Activated CD8-positive, alpha-beta memory T cell treated with anti-CD3 and anti-CD28 coated beads for 1 hour (primary cell): ENCODE measurements around the gene FLAD1.

Experiments used
- DNase-seq, 2 donors: peaks; one replicate each; pipeline ENCODE4 v3.0.0-alpha.2; 2020; ENCODE audit warnings: low read depth in 1 of 2; ENCODE audit errors: extremely low read depth in 1 of 2

The FLAD1 gene

GRCh38 chr1:154951901-154952657 is 31.1 kb upstream of the FLAD1 start:
- peak in 1 of 2 donors; percentile 32 for DNase-seq

GRCh38 chr1:154952664-154953063 is 30.5 kb upstream of the FLAD1 start:
- DNase-seq: no peak

GRCh38 chr1:154953611-154954038 is 29.5 kb upstream of the FLAD1 start:
- DNase-seq: no peak

GRCh38 chr1:154954541-154954940 is 28.6 kb upstream of the FLAD1 start:
- no peak for DNase-seq

GRCh38 chr1:154955039-154955717 is 28.0 kb upstream of the FLAD1 start:
- DNase-seq: peak; percentile 78 to 92

GRCh38 chr1:154955718-154956543 is 27.2 kb upstream of the FLAD1 start, which contains the start of gene PBXIP1:
Gene PBXIP1, minus strand, starts transcription at chr1:154956099. Its CDS starts 2,378 bp downstream, at chr1:154953721.
- DNase-seq: peak; percentile 47 to 53

GRCh38 chr1:154956544-154956941 is 26.6 kb upstream of the FLAD1 start:
- DNase-seq: no peak

- DNase-seq: no peak
Measured at GRCh38 chr1:154957091-154957657, 26.0 kb upstream of the FLAD1 start.

- DNase-seq: no peak
Measured at GRCh38 chr1:154958036-154958435, 25.1 kb upstream of the FLAD1 start.

- no peak for DNase-seq
Measured at GRCh38 chr1:154958681-154959425, 24.3 kb upstream of the FLAD1 start.

- DNase-seq: no peak
Measured at GRCh38 chr1:154959426-154959780, 23.7 kb upstream of the FLAD1 start.

- no peak for DNase-seq
Measured at GRCh38 chr1:154960446-154961136, 22.6 kb upstream of the FLAD1 start.

- peak; percentile 51 to 69 for DNase-seq
Measured at GRCh38 chr1:154961207-154962155, 21.7 kb upstream of the FLAD1 start, which contains the start of gene PYGO2. Gene PYGO2, minus strand, starts transcription at chr1:154961782. Its CDS starts 206 bp downstream, at chr1:154961576.

GRCh38 chr1:154962156-154962749 is 20.9 kb upstream of the FLAD1 start:
- no peak for DNase-seq

GRCh38 chr1:154962795-154963330 is 20.3 kb upstream of the FLAD1 start:
- DNase-seq: no peak

GRCh38 chr1:154963643-154964042 is 19.5 kb upstream of the FLAD1 start:
- no peak for DNase-seq

- no peak for DNase-seq
Measured at GRCh38 chr1:154964359-154964758, 18.8 kb upstream of the FLAD1 start.

GRCh38 chr1:154966111-154966510 is 17.0 kb upstream of the FLAD1 start:
- no peak for DNase-seq
